NCI-H82 treated with DMSO at 0.1 percent for 48 hours (cell line): ENCODE results near the gene SGSH.

Source experiments
- DNase-seq: peaks from one replicate; lab custom pipeline; 2025; ENCODE audit not compliant: unreplicated experiment; lab: John Stamatoyannopoulos, UW

The SGSH gene

DNA sequence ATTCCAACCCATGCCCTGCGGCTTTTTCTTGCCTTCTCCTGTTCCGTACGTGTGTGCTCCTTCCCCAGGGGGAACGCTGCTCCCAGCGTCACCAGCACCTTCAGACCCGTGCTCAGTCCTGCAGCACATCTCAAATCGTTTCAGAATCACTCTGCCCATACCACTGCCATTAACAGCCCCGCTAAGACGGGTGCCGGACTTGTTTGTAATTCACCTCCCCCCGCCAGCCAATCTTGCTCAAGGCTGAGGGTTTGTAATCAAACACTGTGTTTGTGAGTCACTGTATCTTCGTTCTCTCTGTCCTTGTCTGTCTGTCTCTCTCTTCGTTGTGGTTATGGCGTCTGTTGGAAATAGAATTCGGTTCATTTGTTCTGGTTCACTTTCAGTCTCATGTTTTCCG lies 33.0 kb downstream of the SGSH start:
- DNase-seq, result no peak

DNA sequence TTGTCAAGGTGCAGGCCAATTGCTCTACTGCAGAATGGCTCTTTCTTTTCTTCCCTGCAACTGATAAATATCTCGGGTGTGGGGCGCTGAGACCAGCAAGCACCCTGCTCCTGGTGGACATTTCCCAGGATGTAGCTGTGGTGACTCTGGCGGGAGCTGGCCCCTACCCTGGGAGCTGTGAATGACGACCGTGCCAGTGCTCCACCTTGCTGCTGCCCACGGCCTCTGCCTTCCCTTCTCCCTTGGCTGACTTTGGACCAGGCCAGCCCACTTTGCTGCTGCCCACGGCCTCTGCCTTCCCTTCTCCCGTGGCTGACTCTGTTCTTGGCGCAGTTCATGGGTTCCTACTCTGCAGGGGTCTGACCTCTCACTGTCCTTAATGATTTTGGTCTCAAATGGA lies 34.2 kb downstream of the SGSH start:
- no peak for DNase-seq

DNA sequence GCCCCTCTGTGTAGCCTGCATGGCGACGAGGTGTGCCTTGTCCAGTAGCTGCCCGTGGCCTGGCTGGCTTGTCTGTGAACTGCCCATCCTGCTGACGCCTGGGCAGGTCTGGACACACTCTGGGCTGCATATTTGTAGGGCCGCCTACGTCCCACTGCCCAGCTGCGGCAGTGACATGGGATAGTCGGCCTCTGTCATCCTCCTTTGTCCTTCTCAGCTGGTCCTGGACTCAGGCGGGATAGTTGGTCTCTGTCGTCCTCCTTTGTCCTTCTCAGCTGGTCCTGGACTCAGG lies 35.8 kb downstream of the SGSH start:
- no peak for DNase-seq

DNA sequence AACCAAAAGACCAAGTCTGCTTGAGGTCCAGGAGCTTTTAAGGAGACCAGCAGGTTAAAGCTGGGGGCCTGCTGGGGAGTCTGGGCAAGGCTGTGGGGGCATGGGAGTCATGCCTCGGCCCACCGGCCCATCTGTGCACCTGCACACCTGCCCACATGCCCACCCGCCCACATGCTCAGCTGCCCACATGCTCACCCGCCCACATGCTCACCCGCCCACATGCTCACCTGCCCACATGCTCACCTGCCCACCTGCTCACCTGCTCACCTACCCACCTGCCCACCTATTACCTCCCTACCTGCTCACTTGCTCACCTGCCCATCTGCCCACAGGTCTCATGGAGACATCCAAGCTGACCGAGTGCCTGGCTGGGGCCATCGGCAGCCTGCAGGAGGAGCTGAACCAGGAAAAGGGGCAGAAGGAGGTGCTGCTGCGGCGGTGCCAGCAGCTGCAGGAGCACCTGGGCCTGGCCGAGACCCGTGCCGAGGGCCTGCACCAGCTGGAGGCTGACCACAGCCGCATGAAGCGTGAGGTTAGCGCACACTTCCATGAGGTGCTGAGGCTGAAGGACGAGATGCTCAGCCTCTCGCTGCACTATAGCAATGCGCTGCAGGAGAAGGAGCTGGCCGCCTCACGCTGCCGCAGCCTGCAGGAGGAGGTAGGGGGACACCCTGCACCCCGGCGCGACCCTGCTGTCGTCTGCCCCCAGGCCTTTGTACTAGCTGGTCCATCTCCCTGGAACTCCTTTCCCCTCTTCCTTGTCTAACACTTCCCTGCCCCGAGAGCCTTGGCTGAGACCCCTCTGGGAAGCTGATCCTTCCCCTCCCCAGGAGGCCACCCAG lies 36.3 kb downstream of the SGSH start:
- no peak for DNase-seq

DNA sequence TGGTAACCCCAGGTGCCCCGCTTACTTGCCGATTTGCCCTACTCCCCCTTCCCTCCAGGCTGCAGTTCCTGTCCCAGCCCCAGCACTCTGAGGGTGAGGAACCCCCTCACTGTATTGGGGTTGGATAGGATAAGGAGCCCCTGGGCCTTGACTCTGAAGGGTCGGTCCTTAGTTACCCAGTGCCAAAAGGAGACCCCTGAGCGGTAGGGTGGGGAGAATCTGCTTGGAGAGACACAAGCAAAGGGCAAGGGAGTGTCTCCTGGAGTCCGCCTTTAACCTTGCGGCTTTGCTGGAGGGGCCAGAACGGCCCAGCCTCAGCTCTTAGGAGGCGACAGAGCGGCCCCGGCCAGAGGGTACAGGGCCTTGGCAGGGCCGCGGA lies 37.3 kb downstream of the SGSH start:
- DNase-seq, result no peak

DNA sequence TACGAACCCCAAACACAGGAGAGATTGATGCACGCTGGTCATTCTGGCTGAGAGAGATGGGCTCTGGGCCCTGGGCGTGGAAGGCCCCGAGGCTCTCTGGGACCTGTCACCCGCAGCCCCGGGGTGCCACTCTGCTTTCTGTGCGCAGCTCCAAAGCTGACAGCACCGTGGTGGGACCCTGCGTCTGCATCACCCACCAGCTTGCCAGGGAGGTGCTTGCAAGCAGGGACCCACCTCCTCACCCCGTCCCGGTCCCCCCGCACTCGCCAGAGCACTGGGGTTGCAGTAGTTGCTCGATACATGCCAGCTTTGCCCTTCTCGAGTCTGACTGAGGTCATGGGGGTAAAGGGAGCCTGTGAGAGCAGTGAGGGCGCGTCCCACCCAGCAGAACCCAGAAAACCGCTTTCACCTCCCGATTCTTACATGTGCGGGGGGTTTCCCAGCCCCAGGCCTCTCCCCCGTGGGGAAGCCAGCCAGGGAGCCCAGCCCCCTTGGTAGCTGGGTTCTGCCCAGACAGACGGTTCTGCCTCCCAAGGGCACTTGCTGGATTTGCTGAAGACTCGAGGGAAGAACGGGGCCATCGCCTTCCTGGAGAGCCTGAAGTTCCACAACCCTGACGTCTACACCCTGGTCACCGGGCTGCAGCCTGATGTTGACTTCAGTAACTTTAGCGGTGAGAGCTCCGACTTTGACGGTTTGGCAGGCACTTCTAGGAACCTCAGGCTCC lies 37.9 kb downstream of the SGSH start:
- no peak for DNase-seq

DNA sequence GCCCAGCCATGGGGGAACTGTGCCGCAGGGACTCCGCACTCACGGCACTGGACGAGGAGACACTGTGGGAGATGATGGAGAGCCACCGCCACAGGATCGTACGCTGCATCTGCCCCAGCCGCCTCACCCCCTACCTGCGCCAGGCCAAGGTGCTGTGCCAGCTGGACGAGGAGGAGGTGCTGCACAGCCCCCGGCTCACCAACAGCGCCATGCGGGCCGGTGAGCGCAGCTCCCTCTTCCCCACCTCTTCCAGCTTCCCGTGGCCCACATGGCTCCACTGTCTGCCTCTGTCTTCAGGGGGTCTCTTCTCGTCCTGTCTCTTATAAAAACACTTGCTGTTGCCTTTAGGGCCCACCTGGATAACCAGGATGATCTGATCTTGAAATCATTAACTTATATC lies 38.7 kb downstream of the SGSH start:
- no peak for DNase-seq

DNA sequence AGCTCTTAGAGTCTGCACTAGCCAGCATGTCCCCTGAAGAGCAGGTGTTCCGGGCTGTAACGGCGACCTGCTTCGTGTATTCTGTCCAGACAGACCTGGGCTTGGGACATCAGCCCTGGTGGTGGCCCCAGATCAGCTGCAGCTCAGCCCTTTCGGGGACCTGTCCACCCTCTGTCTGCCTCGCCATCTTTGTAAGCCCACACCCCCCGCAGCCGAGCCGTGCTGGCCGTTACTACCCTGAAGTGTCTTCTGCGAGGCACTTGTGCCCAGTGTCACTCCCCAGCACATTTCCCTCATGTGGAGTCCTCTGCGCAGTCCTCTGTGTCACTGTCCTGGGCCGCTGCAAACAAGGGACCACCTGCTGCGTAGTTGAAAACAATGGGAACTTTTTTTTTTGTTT lies 39.9 kb downstream of the SGSH start:
- no peak for DNase-seq

DNA sequence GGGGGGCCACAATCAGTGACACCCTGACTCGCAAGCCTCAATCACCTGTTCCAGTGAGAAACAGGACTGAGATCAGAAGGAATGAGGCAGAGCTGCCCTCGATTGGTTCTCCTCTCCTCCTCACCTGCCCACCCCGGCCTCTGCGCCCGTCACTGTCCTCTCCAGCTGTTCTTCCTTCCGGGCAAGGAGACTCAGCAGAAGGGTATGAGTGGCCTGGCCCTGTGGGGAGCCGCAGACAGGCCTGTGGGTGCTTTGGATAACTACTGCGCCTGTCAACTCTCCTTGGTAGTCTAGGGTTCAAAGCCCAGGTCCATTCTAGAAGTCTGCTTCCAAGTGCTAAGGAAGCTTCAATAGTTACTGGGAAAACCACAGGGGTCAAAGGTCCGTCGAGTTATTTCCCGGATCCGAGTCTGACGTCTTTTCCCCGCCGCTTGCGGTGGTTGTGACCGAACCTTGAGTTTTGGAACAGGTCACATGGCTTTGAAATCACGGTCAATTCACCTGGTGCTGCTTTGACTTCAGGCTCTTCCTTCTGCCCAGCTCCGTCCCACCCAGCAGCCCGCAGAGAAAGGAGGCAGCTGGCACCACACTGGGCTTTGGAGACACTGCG lies 42.0 kb downstream of the SGSH start:
- DNase-seq, result no peak

DNA sequence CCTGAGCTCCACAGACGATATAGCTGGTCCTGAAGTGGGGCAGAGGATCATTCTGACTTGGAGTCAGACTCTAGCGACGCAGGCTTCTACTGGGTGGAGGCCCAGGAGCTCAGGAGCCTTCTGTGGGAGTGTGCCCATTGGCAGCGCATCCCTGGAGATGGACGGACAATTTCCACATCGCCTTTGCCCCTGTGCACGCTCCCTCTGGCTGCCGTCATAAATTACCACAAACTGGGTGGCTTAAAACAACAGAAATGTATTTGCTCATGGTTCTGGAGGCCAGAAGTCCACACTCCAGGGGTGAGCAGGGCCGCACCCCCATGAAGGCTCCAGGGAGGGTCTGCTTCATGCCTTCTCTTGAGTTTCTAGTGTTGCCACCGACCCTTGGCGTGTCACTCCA lies 43.4 kb downstream of the SGSH start:
- DNase-seq, result no peak

DNA sequence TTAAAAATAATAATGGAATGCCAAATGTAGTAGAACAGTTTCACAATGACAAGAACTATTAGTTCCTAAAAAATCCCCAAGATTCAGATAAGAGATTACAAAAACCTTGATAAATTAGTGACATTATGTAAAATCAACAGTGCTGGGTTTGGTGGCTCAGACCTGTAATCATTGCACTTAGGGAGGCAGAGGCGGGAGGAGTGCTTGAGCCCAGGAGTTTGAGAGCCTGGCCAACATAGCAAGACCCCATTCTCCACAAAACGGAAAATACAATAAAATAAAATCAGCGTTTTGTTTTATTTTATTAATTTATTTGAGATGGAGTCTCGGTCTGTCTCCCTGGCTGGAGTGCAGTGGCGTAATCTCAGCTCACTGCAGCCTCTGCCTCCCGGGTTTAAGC lies 46.2 kb downstream of the SGSH start:
- no peak for DNase-seq

DNA sequence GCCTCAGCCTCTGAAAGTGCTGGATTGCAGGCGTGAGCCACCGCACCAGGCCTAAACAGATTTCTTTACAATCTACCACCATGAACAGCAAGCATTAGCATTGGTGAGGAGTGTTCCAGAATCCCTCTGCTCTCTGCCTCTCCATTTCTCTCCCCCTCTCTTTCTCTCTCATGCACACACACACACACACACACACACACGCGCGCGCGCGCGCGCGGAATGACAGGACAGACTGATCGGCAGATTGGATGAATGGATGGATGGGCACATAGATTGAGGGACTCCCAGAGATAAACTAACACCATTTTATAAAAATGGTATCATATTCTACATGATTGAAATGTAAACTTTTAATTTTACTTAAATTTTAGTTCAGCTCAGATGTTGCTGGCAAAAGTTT lies 47.0 kb downstream of the SGSH start:
- DNase-seq, result no peak

DNA sequence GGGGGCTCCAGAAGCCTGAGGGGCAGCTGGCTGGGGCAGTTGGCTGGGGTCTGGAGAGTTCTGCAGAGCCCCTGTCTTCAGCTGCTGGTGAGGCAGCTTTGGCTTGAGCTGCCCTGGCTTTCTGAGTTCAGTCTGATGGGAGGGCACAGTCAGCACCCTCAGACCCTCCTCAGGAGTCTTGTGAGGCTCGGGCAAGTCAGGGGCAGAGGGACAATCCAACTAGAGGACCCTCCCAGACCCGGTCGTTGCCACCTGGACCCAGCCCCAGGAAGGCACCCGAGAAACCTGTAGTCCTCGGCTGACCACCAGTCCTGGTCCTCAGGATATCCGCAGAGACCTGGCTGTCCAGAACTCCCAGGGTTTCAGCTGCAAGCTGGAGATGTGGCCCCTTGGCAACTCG lies 48.5 kb downstream of the SGSH start:
- no peak for DNase-seq

DNA sequence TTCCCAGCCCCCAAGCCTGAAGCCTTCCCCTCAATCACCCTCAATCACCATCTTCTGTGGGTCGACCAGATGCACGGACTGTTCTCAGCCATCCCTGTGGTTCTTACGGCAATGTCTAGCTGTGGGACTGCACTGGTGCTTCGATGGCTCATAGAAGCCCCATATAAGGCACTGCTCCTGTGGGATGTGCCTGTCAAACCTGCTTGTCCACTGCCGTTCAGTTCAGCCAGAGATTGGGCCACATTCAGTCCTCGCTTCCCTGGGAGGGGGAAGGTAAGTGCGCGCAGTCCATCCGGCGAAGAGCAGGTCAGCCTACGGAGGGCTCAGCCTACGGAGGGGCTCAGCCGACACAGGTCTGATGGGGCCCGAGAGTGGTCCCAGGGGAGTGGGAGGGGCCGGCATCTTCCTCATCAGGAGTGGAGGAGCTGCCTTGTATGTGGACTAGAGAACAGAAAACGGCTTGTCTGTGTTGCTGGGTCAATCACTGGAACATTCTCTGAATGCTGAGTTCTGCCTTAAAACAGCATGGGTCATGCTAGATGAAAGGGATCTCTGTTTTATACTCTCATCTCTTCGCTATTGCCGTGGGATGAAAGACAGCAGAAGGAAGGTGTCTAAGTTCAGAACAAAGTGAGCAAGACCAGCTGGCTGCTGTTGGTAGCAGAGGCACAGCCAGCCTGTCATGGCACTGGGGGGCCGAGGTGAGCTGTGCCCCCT lies 50.2 kb downstream of the SGSH start, which contains the start of gene CARD14:
TSS of gene CARD14 (plus strand) at position 247 of the 717 bp plus-strand sequence. CDS start 11,409 bp downstream, outside the sequence.
- DNase-seq, result no peak

DNA sequence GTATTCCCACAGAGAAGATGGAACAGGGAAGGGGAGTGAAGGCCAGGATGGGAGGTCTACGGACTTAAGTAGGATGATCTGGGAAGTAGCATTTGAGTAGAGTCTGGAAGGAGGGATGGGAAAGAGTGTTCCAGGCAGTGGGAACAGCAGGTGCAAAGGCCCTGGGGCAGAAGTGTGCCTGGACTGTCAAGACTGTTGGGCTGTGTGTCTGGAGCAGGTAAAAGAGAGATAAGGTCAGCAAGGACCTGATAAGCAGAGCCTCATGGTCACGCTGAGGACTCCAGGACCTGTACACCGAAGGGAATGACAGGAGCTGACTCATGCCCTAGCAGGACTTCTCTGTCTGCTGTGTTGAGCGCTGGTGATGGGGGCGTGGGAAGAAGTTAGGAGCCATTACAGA lies 51.0 kb downstream of the SGSH start:
- DNase-seq, result no peak

DNA sequence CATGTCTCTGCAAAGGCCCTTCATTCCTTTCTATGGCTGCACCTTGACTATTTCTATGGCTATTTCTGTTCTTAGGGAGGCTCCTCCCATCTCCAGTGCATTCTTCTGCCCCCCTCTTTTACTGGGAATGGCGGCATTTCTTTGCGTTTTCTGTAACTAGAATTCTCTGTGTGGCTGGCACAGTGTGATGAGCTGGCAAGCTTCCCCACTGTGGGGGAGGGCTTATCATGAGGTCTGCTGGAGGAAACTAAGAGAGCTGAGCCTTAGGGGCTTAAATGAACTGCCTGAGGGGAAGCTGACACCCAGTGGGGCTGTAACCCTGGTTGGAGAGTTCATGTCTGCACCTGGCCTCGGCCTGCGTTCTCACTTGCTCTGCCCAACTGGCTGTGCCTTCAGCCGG lies 51.8 kb downstream of the SGSH start:
- no peak for DNase-seq

DNA sequence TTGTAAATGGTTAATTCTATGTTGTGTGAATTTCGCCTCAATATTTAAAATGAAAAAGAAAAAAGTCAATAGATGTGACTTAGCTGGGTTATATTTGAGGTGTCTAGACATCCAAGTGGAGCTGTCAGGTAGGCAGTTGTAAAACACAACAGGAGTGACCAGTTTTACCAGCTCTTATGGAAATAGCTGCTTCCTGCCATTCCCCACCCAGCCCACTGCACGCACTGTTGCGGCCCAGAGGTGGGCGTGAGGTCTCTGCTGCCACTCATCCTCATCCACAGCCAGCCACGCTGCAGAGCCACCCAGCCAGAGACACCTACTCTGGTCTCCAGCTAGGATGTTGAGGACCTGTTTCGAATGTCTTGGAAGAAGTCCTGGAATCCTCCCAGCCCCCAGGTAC lies 53.7 kb downstream of the SGSH start:
- no peak for DNase-seq

DNA sequence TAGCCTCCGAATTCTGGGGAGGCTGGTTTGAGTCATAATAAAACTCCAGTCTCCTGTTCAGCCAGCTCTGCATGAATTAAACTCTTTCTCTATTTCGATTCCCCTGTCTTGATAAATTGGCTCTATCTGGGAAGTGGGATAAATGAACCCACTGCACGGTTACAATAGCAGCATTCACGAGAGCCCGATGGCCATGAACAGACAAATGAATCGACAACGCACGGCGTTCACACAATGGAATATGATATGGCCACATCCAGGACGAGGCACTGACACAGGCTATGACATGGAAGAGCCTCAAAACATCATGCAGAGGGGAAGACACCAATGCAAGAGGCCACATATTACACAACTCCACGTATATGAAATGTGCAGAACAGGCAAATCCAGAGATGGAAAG lies 55.9 kb downstream of the SGSH start:
- no peak for DNase-seq

DNA sequence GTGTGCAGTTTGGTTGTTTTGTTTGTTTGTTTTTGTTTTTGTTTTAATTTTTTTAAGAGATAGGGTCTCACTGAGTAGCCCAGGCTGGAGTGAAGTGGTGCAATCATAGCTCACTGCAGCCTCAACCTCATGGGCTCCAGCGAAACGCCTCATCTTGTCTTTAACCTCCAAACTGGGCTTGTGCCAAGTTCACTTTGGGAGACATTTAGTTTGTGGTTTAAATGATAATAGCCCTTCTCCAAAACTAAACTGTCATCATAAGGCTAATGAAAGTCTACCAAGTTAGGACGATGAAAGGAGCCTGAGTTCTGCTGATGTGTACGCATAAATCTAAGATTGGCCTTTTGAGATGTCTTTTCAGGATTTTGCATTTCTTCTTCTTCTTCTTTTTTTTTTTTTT lies 56.8 kb downstream of the SGSH start:
- DNase-seq, result no peak

DNA sequence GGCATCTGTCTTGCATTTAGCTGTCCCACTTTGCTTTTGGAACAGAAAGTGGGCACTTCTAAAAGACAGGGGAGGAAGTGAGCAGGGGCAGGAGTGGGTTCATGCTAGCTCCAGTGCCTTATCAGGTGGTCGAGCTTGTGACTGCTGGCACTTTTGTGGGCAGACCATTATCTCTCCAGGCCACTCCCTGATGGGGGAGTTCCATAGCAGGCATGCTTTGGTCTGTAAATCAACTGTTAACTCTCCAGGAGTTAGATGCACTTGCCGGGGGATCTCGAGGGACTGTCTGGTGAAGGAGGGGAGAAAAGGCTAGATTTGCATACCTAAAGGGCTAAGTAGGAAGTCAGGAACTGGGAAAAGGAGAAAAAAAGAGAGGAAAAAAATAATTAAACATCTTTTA lies 59.6 kb downstream of the SGSH start:
- no peak for DNase-seq
